GM21825 (cell line): Measurements from ENCODE around the gene FSHR.

Experiments used
- ATAC-seq: cut with Tn5 transposase; IDR thresholded peaks from one replicate; pipeline ENCODE4 v1.9.1; 2021; ENCODE audit warnings: mild to moderate bottlenecking, moderate library complexity; ENCODE audit not compliant: unreplicated experiment

The FSHR gene

DNA sequence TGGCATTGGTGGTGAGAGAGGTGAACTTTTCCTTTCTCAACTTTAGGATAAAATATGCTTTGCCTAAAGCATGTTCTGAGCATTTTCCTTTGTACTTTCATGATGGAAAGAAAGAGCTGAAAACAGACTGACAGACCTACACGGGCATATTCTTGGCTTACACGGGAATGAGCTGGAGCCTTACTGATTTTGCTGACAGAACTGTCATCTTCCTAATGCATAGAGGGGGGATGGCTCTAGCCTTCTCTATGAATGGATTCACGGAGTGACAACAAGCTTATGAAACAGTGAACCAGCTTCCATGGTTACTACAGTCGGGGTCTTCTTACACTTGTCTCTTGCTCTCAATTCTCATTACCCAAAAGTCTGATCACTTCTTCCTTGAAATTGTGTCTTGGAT is 32.2 kb downstream of the FSHR start:
- ATAC-seq: no peak

- ATAC-seq: no peak
Observed at GRCh38 chr2:49113046-49113445, 41.3 kb downstream of the FSHR start.

- no peak for ATAC-seq
Observed at GRCh38 chr2:49111456-49111855, 42.9 kb downstream of the FSHR start.

DNA sequence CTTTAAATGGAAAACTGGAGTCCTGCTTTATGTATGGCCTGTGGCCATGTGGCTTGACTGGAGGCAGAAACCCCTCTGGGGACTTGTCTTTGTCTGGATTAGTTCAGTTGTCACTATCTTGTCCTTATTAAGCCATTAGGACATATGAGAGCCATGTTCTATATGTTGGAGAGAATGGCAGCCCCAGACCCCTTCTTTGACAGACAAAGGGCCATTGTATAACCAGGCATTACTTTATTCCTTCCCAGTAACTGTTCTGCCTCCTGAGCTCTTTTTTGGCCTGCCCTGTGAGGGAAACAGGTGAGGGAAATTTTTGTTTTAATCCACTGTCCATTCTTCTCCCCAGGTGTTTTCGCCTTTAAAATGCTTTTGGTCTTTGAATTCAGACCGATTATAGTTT is 43.3 kb downstream of the FSHR start:
- no peak for ATAC-seq

DNA sequence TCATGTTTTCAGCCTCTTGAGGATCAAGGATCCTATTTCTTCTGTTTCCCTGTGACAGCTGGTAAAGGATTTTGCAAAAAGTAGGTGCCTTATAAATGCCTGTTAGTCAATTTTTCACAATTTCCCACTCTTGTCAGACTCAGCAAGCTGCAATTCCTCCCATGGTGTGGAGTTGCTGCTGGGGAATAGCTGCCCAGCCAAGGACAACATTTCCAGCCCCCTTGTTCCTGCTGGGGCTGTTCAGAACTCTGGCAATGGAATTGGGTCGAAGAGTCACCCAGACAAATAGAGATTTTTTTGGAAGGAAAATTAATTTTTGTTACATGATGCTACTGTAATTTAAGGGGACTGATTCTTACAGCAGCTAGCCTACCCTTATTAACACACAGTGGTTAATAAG is 43.7 kb downstream of the FSHR start:
- no peak for ATAC-seq

DNA sequence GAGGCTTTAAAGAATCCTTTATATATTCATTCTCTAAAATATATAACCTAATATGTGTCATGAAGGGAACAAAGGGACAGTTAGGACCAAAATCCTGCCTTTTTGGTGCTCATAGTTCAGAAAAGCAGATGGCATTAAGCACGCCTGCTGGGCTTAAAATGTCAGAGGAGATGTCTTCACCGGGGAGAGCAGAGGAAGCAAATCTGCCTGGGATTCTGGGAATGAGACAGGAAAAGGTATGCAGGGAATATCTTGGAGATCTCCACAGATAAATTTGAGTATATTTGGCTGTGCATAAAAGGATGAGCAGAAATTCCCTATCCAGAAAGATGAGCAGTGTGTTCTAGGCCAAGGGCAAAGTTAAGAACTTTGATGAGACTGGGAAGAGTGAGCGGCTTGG is 45.5 kb downstream of the FSHR start:
- no peak for ATAC-seq

- ATAC-seq: no peak
Observed at GRCh38 chr2:49108436-49108835, 45.9 kb downstream of the FSHR start.

GRCh38 chr2:49105506-49105905 is 48.8 kb downstream of the FSHR start:
- ATAC-seq: no peak

DNA sequence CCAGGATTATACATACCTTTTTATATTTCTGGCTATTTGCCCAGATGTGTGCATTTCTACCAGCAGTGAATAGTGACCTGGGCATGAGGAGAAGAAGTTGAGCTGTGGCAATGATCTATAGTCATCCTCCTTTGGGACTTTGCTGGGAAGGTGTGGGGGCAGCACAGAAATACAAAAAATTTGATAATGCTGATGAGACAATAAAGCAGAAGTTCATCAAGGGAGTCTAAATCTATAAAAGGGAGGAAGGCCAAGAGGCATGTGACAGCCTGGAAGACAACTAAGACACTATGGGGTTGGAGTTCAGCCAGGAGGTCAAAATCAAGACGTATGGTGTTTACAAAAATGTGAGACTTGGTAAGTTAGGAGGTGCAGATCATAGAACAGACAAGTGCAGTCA is 52.2 kb downstream of the FSHR start:
- no peak for ATAC-seq

DNA sequence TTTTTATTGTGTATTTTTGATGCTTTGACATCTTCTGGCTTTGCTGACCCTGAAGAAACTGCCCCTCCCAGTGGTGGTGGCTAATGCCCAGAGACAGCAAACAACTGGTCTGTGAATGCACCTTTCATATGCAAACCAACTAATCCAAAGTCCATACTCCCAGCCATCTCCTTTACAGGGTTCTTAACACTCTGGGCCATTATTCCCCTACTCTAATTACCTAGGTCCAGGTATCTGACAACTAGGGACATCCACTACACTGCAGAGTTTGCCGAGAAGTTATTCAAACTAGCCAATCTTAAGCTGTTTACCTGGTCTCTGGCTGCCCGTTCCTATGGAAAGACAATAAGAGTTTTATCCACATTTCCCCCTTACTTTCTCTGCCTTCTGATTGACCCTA is 73.6 kb downstream of the FSHR start:
- no peak for ATAC-seq

DNA sequence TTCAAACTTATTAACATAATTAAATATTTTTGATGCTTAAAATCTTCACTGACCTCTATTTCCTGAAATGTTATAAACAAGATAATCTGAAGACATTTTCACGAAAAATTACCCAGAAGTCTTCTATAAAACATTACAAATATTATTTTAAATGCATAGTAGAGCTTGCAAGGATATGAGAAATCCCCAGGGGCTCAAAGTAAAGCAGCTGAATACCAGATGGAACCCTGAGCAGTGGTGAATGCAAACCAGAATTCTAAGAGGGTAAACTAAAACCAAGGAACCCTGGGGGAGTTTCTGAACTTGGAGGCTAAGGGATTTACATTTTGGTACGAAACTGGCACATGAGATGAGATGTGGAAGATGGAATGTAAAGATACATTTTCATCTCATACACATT is 83.6 kb downstream of the FSHR start:
- ATAC-seq: no peak

GRCh38 chr2:49069829-49070228 is 84.5 kb downstream of the FSHR start:
- ATAC-seq: no peak

DNA sequence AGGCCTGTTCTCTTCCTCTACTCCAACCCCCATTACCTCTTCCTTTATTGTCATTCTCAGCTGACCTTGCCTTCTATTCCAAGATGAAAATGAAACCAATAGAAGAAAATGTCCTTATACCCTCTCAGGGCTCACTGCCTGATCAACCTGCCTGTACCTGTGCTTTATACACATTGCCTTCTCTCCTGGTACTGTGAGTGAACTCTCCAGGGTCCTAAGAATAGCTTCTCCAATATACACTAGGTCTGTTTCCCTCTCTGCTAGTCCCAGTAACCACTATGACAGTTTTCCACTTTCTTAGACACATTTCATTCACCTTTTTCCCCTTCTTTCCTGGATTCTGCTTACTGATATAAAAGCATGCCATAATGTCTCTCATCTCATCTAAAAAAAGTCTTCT is 85.7 kb downstream of the FSHR start:
- no peak for ATAC-seq

DNA sequence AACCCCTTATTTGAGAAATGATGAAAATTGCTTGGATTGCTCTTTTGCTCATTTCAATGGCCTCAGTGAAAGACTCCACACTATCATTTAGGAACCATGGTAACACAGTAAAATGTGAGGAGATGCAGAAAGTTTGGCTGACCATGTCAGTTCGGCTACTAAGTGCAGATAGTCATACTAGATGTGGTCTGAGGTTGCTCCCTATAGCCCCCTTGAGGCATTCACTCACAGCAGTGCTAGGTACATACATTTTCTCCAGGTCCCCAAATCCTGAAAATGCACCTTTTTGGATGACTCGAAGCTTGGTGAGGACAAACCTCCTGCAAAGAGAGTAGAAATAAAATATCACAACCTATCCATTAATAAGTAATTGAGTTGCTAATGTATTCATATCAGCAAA is 86.3 kb downstream of the FSHR start:
- ATAC-seq: no peak

- ATAC-seq: no peak
Observed at GRCh38 chr2:49053156-49053555, 101.2 kb downstream of the FSHR start.

DNA sequence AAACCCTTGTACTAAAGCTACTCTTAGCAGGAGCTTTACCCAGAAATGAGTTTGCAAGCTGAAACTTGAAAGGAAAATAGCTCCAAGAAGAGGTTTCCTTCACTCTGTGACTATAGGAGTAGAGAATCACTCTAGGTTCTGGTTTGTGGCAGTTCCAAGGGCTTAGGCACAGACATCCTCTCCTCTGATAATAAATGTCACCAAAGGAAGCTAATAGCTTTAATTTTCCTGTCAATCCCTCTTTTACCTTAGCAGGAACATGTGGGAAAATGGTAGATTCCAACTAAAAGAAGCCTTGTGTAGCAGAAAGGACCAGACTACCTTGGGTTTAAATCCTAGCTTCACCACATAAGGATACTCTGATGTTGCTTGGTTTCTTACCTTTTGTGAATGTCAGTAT is 104.0 kb downstream of the FSHR start:
- no peak for ATAC-seq

DNA sequence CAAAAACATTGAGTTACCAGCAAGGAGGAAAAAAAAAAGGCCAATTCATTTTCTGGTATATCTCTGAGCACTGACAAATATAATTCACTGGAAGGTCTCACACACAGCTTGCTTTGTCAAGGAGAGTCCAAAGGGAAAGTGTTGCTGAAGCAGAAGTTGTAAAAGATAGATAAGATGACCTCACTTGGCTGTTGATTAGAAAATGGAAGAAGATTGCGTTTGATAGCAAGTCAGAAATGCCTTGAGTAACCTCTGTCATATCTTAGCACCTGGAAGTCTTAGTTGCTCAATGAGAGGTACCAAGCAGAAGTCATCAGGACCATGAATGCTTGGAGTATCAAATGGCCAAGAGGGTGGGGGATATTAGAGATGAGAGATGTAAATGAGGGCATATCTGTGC is 105.2 kb downstream of the FSHR start:
- ATAC-seq: no peak

DNA sequence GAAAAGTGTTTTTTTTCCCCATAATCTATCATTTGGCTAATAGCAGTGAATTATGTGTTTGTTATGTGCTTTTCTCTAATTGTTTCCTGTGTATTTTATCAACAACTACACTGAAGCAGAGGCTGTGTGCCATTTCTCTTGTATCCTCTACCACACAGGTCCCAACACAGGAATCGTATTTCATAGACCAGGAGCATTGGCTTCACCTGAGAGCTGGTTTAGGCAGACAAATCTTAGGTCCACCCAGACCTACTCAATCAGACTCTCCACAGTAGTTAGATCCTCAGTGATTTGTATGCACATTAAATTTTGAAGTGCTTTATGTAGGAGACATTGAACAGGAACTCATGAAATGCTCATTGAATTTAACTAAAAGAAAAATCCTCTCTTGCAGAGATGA is 109.2 kb downstream of the FSHR start:
- no peak for ATAC-seq

GRCh38 chr2:49044350-49045079 is 109.8 kb downstream of the FSHR start:
- no peak for ATAC-seq

GRCh38 chr2:49043405-49043982 is 110.8 kb downstream of the FSHR start:
- no peak for ATAC-seq

GRCh38 chr2:49042488-49042887 is 111.8 kb downstream of the FSHR start:
- ATAC-seq: no peak

- no peak for ATAC-seq
Observed at GRCh38 chr2:49041061-49041460, 113.3 kb downstream of the FSHR start.

DNA sequence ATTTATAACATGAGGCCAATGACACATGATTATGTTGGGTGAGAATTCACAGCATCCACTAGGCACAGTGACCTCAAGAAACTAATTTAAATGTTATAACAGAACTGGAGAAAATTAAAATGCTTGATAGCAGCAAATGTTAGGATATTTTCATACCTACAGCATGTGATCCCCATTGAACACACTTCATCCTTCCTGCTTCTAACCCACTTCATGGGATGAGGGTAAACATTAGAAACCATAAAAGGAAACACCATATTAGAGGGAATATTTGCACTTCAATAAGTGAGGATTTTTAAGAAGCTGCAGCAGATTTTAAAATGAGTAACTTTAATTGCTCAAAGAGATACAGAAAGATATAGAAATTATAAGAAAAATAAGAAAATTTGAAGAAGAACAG is 117.1 kb downstream of the FSHR start:
- no peak for ATAC-seq
